A549 (cell line): ENCODE measurements around the gene PRRX1. TPM values are rescaled to one million over a fixed set of nuclear protein-coding genes. Genes with fewer than 3 reads are reported as not detected.

Experiments used
- polyA plus RNA-seq, 4 experiments: library from polyadenylated mRNA; depleted of rRNA in 3 of 4; stranded (reverse); fragments of >200 nt; fragmentation: RNase III in 1 of 4; extraction: RNeasy Plus Mini Kit Qiagen cat#74134 plus additional on column Dnase treatment in 1 of 4; gene quantifications; 2 replicates in 3 of 4; 3 replicates in 1 of 4; pipeline ENCODE4 v1.2.3, GENCODE V29; 2011 to 2017

The PRRX1 gene
- polyA plus RNA-seq, 2 of the 4 experiments (the other 2 are of a cell fraction): 0.14 TPM; not detected in 1

Other genes starting within 250 kb of the PRRX1 start
- 12.9 and 15.1 TPM in 2 replicates for gene GORAB, start 132.0 kb upstream of the PRRX1 start, polyA plus RNA-seq (2011; rRNA removed)
- gene GORAB, start 132.0 kb upstream of the PRRX1 start, polyA plus RNA-seq (2017; fragmentation: RNase III; extraction: RNeasy Plus Mini Kit Qiagen cat#74134 plus additional on column Dnase treatment): 7.1 to 9.0 TPM (median 7.5 TPM) in 3 replicates